ENCODE measurements around the gene LRP1B. TPM values are rescaled to one million over a fixed set of nuclear protein-coding genes. Genes with fewer than 3 reads are reported as not detected.

The LRP1B gene
- total and polyA plus RNA-seq, 2 donors (not counting 1 experiment from before 2014, with no cell fraction given): under 0.01 to 0.01 TPM

- H3K79me2 ChIP-seq (ENCODE audit: control insufficient read depth, insufficient read depth, low read length): no peaks in the 10 kb centered on the region
- no peak overlapping the region for H3K9ac ChIP-seq (ENCODE audit: insufficient read depth, low read length)
- H3K9me3 ChIP-seq (ENCODE audit: control insufficient read depth, insufficient read depth, low read depth, low read length): no peaks in the 10 kb centered on the region
- peak in 1 of 2 donors; percentile 30 for TF ChIP-seq CTCF (conservative IDR thresholded peaks at IDR 0.05 in 1 of 2, IDR thresholded peaks at IDR 0.05 in 1 of 2; ENCODE audit: low read depth in 1 of 2, low read length in 2 of 2)
- TF ChIP-seq EZH2 (IDR thresholded peaks at IDR 0.05; ENCODE audit: low read length, missing control alignments): no peak
- no peaks in the 10 kb centered on the region for H3K4me1 ChIP-seq (ENCODE audit: control insufficient read depth, extremely low read depth, insufficient read depth, low read length)
- no peak overlapping the region for H3K4me2 ChIP-seq (ENCODE audit: extremely low read depth, insufficient read depth, low read length)
- no peaks in the 10 kb centered on the region for H3K27me3 ChIP-seq (ENCODE audit: control insufficient read depth, insufficient read depth, low read length)
- no peaks in the 10 kb centered on the region for H3K36me3 ChIP-seq (ENCODE audit: control insufficient read depth, insufficient read depth, low read length)
- no peak overlapping the region for H3K27ac ChIP-seq (ENCODE audit: insufficient read depth, low read length)
- peak; percentile 74 to 96 for DNase-seq (ENCODE audit: low read depth in 2 of 2)
- H2AFZ ChIP-seq (ENCODE audit: low read length): no peak overlapping the region
- no peaks in the 10 kb centered on the region for H4K20me1 ChIP-seq (ENCODE audit: control insufficient read depth, extremely low read depth, insufficient read depth, low read length)
- H3K4me3 ChIP-seq (replicated peaks in 1 of 4; ENCODE audit: control extremely low read depth in 1 of 4, insufficient read depth in 1 of 4, low read depth in 3 of 4, low read length in 4 of 4): no peak overlapping the region
Observed at GRCh38 chr2:142112757-142113221, 18.0 kb downstream of the LRP1B start.

- DNase-seq (ENCODE audit: low read depth in 2 of 2): no peak
- Histone ChIP-seq H3K4me3 (replicated peaks in 1 of 4; ENCODE audit: control extremely low read depth in 1 of 4, insufficient read depth in 1 of 4, low read depth in 3 of 4, low read length in 4 of 4) (no peak overlapping the region), H3K9ac (ENCODE audit: insufficient read depth, low read length) (no peak overlapping the region), H3K36me3 (ENCODE audit: control insufficient read depth, insufficient read depth, low read length) (no peaks in the 10 kb centered on the region), H4K20me1 (ENCODE audit: control insufficient read depth, extremely low read depth, insufficient read depth, low read length) (no peaks in the 10 kb centered on the region), H2AFZ (ENCODE audit: low read length) (no peak overlapping the region), H3K27ac (ENCODE audit: insufficient read depth, low read length) (no peak overlapping the region), H3K27me3 (ENCODE audit: control insufficient read depth, insufficient read depth, low read length) (no peaks in the 10 kb centered on the region), H3K4me1 (ENCODE audit: control insufficient read depth, extremely low read depth, insufficient read depth, low read length) (no peaks in the 10 kb centered on the region), H3K79me2 (ENCODE audit: control insufficient read depth, insufficient read depth, low read length) (no peaks in the 10 kb centered on the region), H3K4me2 (ENCODE audit: extremely low read depth, insufficient read depth, low read length) (no peak overlapping the region), H3K9me3 (ENCODE audit: control insufficient read depth, insufficient read depth, low read depth, low read length) (no peaks in the 10 kb centered on the region)
- no peak for TF ChIP-seq EZH2 (IDR thresholded peaks at IDR 0.05; ENCODE audit: low read length, missing control alignments)
- no peak for TF ChIP-seq CTCF (conservative IDR thresholded peaks at IDR 0.05 in 1 of 2, IDR thresholded peaks at IDR 0.05 in 1 of 2; ENCODE audit: low read depth in 1 of 2, low read length in 2 of 2)
Observed at GRCh38 chr2:142104134-142104758, 26.6 kb downstream of the LRP1B start.

- TF ChIP-seq CTCF (conservative IDR thresholded peaks at IDR 0.05 in 1 of 2, IDR thresholded peaks at IDR 0.05 in 1 of 2; ENCODE audit: low read depth in 1 of 2, low read length in 2 of 2): no peak
- TF ChIP-seq EZH2 (IDR thresholded peaks at IDR 0.05; ENCODE audit: low read length, missing control alignments): no peak
- peak in 1 of 2 donors; percentile 12 for DNase-seq (ENCODE audit: low read depth in 2 of 2)
- H3K36me3 ChIP-seq (ENCODE audit: control insufficient read depth, insufficient read depth, low read length): no peaks in the 10 kb centered on the region
- no peaks in the 10 kb centered on the region for H3K4me1 ChIP-seq (ENCODE audit: control insufficient read depth, extremely low read depth, insufficient read depth, low read length)
- H4K20me1 ChIP-seq (ENCODE audit: control insufficient read depth, extremely low read depth, insufficient read depth, low read length): no peaks in the 10 kb centered on the region
- H3K27ac ChIP-seq (ENCODE audit: insufficient read depth, low read length): no peak overlapping the region
- no peak overlapping the region for H3K4me3 ChIP-seq (replicated peaks in 1 of 4; ENCODE audit: control extremely low read depth in 1 of 4, insufficient read depth in 1 of 4, low read depth in 3 of 4, low read length in 4 of 4)
- H3K79me2 ChIP-seq (ENCODE audit: control insufficient read depth, insufficient read depth, low read length): no peaks in the 10 kb centered on the region
- H3K9me3 ChIP-seq (ENCODE audit: control insufficient read depth, insufficient read depth, low read depth, low read length): no peaks in the 10 kb centered on the region
- no peak overlapping the region for H3K9ac ChIP-seq (ENCODE audit: insufficient read depth, low read length)
- H3K4me2 ChIP-seq (ENCODE audit: extremely low read depth, insufficient read depth, low read length): no peak overlapping the region
- H3K27me3 ChIP-seq (ENCODE audit: control insufficient read depth, insufficient read depth, low read length): no peaks in the 10 kb centered on the region
- H2AFZ ChIP-seq (ENCODE audit: low read length): no peak overlapping the region
Observed at GRCh38 chr2:142100970-142101369, 29.8 kb downstream of the LRP1B start.

All from fibroblast of lung (primary cell).